SU-DHL-6 (cell line): ENCODE results near the gene MBNL1.

Experiments used
- EZH2phosphoT487 ChIP-seq: fragments of 200-600 bp; sonication (generic), shearing (Covaris generic); conservative IDR thresholded peaks from 2 replicates; pipeline ENCODE4 v1.6.1; 2018; ENCODE audit warnings: mild to moderate bottlenecking, antibody characterized with exemption, low read length, moderate library complexity, mixed read lengths
- TF ChIP-seq, protein P1 (sequence below): fragments of 200-600 bp; sonication (generic); IDR thresholded peaks from one replicate; pipeline ENCODE4 v1.5.1; 2017; ENCODE audit warnings: antibody characterized with exemption, mild to moderate bottlenecking, low read length, moderate library complexity; ENCODE audit not compliant: insufficient read depth, poor library complexity, severe bottlenecking

DNA sequence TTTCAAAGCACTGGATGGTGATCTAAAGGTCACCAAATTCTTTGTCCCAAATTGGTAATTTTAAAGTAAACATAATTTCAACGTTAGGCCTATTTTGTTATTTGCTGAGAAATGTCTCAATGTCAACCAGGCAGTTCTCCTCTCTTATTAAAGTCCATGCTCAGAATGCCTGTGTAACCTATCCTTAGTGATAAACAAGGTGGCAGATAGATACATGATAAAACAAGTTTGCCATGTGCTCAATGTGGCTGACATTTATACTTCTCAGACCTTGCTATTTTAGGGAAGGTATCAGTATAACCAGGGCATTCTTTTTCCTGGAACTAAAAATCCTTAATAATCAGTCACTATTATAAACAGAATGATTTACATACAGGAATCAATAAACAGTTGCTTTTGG is 8.5 kb downstream of the MBNL1 start:
- TF ChIP-seq, protein P1, sequence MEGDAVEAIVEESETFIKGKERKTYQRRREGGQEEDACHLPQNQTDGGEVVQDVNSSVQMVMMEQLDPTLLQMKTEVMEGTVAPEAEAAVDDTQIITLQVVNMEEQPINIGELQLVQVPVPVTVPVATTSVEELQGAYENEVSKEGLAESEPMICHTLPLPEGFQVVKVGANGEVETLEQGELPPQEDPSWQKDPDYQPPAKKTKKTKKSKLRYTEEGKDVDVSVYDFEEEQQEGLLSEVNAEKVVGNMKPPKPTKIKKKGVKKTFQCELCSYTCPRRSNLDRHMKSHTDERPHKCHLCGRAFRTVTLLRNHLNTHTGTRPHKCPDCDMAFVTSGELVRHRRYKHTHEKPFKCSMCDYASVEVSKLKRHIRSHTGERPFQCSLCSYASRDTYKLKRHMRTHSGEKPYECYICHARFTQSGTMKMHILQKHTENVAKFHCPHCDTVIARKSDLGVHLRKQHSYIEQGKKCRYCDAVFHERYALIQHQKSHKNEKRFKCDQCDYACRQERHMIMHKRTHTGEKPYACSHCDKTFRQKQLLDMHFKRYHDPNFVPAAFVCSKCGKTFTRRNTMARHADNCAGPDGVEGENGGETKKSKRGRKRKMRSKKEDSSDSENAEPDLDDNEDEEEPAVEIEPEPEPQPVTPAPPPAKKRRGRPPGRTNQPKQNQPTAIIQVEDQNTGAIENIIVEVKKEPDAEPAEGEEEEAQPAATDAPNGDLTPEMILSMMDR: no peak
- no peak for TF ChIP-seq EZH2phosphoT487
